Pons (tissue), 1 donor: ENCODE measurements around the gene INVS.
"Not testable (repeated sequence)": the region's sequence is repeated elsewhere in the genome, so short reads cannot be mapped to it uniquely, and the experiment has no call there.

Experiments
- DNase-seq: peaks from one replicate; pipeline ENCODE4 v3.0.0-alpha.2; 2016; ENCODE audit warnings: low spot score

The INVS gene

GRCh38 chr9:100098887-100099721 lies at the start of gene INVS, which contains the start of gene ERP44:
Gene INVS, plus strand, starts transcription at chr9:100099243. Its CDS starts 5,279 bp downstream, at chr9:100104522.
Gene ERP44, minus strand, starts transcription at chr9:100099000. Its CDS starts 160 bp downstream, at chr9:100098840.
- DNase-seq: peak; percentile 100

- DNase-seq: no peak
Observed at GRCh38 chr9:100049551-100049950, 49.5 kb upstream of the INVS start.

GRCh38 chr9:100052375-100052774 lies 46.7 kb upstream of the INVS start:
- DNase-seq: no peak

- no peak for DNase-seq
Observed at GRCh38 chr9:100056561-100056960, 42.5 kb upstream of the INVS start.

GRCh38 chr9:100057624-100058023 lies 41.4 kb upstream of the INVS start:
- no peak for DNase-seq

GRCh38 chr9:100058699-100059579 lies 40.1 kb upstream of the INVS start:
- DNase-seq: no peak

- DNase-seq: not testable (repeated sequence)
Observed at GRCh38 chr9:100062683-100063082, 36.4 kb upstream of the INVS start.

GRCh38 chr9:100063185-100063584 lies 35.9 kb upstream of the INVS start:
- DNase-seq: no peak

- no peak for DNase-seq
Observed at GRCh38 chr9:100064872-100065581, 34.0 kb upstream of the INVS start.

- no peak for DNase-seq
Observed at GRCh38 chr9:100066539-100066938, 32.5 kb upstream of the INVS start.

GRCh38 chr9:100067990-100068389 lies 31.1 kb upstream of the INVS start:
- DNase-seq: not testable (repeated sequence)

GRCh38 chr9:100069068-100069467 lies 30.0 kb upstream of the INVS start:
- DNase-seq: not testable (repeated sequence)

GRCh38 chr9:100070104-100071041 lies 28.7 kb upstream of the INVS start:
- DNase-seq: no peak

- no peak for DNase-seq
Observed at GRCh38 chr9:100071271-100071670, 27.8 kb upstream of the INVS start.

- no peak for DNase-seq
Observed at GRCh38 chr9:100072805-100073204, 26.2 kb upstream of the INVS start.

- DNase-seq: peak; percentile 40
Observed at GRCh38 chr9:100074093-100074492, 24.9 kb upstream of the INVS start.

GRCh38 chr9:100074989-100075388 lies 24.1 kb upstream of the INVS start:
- DNase-seq: no peak

GRCh38 chr9:100076256-100076655 lies 22.8 kb upstream of the INVS start:
- DNase-seq: not testable (repeated sequence)

- DNase-seq: no peak
Observed at GRCh38 chr9:100082782-100083181, 16.3 kb upstream of the INVS start.

GRCh38 chr9:100083448-100084127 lies 15.5 kb upstream of the INVS start:
- no peak for DNase-seq

GRCh38 chr9:100084128-100084453 lies 15.0 kb upstream of the INVS start:
- no peak for DNase-seq
